HG03097 (cell line): Measurements from ENCODE around the gene CAPSL.
"Not testable (repeated sequence)": the region's sequence is repeated elsewhere in the genome, so short reads cannot be mapped to it uniquely, and the experiment has no call there.

Source experiments
- ATAC-seq: cut with Tn5 transposase; IDR thresholded peaks from one replicate; pipeline ENCODE4 v1.9.1; 2021; ENCODE audit not compliant: unreplicated experiment, low FRiP score

The CAPSL gene

DNA sequence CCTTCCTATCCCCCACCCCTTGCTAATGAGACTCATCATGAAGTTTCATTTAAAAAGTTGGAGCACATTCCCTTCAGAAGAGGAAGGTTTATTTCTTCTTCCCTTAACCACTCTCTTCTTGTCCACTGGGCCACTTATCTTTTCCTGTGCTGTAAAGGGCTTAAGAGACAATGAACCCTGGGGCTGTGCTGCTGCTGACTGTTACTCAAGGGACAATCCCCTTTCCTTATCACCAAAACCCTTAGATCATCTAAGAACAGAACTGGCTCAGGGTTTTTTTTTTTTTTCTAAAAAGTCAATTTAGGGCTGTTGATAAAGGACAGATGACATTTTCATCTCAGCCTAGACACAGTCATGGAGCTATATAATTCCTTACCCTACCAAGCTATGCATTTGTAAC lies 29.6 kb downstream of the CAPSL start:
- no peak for ATAC-seq

DNA sequence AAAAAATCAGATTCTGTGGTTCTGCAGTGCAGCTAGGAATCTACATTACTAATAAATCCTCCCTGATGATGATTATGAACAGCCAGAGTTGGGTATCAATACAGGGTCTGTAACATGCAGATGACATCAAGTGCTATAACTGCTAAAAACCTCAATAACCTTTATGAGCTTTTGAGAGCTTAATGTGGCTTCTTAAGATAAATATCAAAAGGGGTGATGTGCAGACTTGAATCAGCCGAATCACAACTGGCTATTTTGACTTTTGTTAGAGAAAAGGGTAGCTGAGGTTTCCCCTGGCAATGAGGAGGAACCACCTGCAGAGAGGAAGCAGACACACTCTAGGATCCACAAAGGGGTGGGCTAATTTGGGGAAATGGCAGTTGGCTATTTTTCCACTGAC lies 30.2 kb downstream of the CAPSL start:
- no peak for ATAC-seq

DNA sequence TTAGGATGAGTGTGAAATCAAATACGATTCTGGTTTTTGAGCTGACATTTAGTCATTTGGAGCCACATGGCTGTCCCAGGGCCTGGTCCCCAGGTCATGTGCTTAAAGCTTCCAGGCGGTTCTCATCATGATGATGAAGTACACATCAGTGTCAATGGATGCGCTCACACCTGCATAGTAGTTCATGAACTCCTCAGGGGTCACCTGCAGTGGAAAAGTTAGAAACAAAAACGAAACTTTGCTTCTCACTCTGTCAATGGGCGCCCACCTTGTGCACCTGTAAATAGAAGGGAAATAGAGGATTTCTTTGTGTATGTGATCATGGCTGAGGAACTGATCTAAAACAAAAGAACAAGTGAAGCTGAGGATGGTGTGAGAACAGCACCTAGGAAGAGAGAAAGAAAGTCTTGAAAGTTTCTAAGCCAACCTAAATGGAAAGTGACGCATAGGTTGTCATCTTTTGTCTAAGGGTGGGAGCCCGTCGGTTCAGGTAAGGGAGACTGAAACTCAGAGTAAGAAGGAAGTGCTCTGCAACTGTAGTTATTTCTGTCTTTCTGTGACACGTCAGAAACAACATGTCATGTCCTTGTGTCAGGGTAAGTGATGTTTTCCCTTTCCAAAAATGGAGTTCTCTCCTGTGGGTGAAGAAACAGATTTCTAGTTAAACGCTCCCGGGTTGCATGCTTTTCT lies 33.8 kb downstream of the CAPSL start:
- ATAC-seq = peak; percentile 46

- ATAC-seq = no peak
Observed at GRCh38 chr5:35903631-35904203, 34.7 kb downstream of the CAPSL start.

DNA sequence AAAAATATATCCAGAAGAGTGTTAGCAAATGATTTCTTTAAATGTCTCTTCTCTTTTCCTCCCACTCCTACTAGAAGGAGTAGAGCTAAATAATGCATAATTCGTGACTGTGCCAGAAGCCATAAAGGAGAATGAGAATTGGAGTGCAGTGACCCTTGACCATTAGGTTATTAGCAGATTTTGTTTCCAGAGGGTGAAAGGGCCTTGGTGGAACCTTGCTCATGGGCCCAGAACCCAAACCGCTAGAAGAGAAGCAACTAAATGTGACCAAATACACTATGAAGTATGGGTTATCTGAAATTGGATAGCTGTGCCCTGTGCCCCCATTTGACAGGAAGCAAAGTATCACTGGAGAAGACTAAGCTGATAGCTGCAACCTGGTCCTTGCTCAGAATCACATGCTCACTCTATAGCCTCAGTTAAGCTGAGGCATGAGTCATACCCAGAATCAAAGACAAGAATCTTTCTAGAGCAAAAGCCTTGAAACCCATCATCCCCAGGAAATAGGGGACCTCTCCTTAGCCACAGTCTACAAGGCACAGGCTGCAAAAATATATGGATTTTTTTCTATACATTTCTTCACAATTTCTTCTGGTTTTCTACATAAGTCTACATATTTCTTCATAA lies 36.3 kb downstream of the CAPSL start:
- peak; percentile 60 for ATAC-seq

- ATAC-seq = no peak
Observed at GRCh38 chr5:35900972-35901695, 37.3 kb downstream of the CAPSL start.

GRCh38 chr5:35899800-35900199 lies 38.6 kb downstream of the CAPSL start:
- ATAC-seq = no peak

- ATAC-seq = no peak
Observed at GRCh38 chr5:35898952-35899660, 39.3 kb downstream of the CAPSL start.

- ATAC-seq = no peak
Observed at GRCh38 chr5:35894131-35894530, 44.3 kb downstream of the CAPSL start.

DNA sequence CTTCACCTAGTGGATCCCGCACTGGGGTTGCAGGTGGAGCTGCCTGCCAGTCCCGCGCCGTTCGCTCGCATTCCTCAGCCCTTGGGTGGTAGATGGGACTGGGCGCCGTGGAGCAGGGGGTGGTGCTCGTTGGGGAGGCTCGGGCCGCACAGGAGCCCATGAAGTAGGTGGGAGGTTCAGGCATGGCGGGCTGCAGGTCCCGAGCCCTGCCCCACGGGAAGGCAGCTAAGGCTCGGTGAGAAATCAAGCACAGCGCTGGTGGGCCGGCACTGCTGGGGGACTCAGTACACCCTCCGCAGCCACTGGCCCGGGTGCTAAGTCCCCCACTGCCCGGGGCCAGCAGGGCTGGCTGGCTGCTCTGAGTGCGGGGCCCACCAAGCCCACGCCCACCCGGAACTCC lies 45.6 kb downstream of the CAPSL start:
- not testable (repeated sequence) for ATAC-seq

DNA sequence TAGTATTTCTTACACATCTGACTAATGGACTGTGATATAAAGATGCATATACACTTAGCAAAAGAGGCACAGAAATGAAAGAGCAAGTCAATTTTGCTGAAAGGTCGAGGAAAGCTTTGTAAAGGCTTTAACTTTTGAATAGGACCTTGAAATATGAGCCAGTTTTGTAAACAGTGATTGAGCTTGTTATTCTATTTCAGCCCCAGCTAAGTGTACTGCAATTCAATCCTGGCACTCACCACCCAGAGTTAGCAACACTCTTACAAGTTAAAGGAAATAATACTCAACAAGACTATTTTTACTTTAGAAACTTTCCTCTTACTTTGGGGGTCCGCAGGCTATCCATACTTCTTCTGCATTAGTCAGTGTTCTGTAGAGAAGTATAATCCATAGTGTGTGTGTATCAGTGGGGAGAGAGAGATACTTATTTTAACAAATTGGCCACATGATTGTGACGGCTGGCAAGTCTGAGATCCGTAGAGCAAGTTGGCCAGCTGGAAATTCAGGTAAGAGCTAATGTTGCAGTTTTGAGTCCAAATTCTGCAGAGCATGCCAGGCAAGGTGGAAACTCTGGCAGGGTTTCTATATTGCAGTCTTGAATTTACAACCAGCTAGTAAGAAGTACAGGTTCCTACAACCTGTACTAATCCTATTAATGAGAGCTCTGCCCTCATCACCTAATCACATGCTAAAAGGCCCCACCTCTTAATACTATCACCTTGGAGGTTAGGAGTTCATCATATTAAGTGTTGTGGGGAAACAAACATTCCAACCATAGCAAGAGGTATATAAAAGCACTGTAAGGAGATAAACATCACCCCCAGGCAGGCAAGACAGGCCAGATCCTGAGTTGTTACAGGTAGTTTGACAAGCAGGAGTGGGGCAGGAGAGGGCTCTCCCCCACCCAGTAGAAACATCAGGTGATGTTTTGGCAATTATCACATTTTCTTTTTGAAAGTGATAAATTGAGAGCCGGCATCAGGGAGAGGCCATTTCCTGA lies 48.1 kb downstream of the CAPSL start:
- ATAC-seq = no peak

GRCh38 chr5:35887321-35888100 lies 50.9 kb downstream of the CAPSL start:
- no peak for ATAC-seq

DNA sequence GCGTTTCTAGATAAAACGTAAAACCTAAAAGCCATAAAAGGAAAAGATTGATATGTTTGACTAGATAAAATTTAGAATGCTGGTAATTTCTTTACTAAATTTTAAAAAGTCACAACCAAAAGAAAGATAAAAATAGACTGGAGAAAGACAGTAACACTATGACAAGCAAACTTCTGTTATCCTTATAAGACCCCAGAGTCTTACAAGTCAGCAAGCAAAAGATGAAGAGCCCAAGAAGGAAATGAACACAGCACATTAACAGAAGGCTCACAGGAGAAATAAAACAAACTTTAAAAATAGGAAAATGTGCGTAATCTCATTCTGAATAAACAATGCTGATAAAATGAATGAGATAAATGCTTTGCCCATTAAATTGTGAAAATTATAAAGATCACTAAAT lies 52.0 kb downstream of the CAPSL start:
- no peak for ATAC-seq

GRCh38 chr5:35884773-35885172 lies 53.6 kb downstream of the CAPSL start:
- no peak for ATAC-seq

DNA sequence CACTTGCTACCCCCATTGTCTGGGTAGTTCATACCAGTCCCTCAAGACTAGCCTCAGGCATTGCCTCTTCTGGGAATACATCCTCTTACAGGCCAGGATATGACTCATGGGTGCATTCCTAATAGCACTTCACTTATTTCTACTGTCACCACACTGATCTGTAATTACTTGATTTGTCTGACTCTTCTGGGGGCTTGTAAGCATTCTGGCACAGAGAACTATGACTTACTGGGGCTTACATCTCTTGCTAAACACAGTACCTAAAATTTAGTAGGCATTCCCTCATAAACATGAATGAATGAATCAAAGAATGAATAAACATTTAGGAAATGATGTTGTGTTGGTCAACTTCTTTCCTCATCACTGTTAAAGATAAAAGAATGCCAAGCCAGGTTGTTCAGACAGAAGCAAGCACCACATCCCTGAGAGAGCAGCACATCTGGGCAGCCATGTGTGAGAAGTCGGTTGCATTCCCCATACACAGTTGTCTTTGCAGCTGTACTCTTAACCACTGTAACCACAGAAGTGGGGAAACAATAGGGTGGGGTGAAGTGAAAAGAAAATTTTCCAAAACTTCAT lies 54.1 kb downstream of the CAPSL start:
- no peak for ATAC-seq

- ATAC-seq = no peak
Observed at GRCh38 chr5:35881758-35882157, 56.7 kb downstream of the CAPSL start.

DNA sequence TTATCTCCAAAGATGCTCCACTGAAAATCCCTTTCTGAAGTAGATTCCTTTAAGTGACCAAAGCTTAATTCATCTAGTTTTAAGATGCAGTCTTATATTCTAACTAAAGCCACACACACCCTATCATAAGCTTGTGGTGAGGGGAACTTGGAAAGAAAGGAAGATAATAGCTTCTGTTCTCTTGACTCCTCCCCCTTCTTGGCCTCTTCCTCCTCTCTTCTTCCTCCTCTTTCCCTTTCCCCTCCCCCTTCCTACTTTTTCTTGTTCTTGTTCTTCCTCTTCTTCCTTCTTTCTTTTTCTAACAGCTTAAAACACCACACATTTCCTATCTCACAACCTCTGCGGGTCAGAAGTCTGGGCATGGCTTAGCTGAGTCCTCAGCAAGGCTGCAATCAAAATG lies 58.3 kb downstream of the CAPSL start:
- ATAC-seq = no peak

DNA sequence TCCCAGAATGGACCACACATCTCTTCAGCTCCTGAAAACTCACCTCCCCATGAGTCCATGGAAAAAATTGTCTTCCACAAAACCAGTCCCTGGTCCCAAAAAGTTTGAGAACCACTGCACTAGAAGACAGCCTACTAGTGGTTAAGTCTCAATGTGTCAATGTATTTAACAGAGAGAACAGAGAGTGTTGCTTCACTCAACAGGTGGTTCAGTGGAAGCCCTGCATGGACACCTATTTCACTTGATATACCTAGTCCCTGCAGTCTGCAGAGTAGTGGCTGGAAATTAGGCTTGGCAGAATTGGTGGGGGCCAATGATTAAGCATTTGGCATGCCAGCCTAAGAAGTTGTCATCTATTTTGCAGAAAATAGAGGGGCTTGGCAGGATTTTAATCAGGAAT lies 58.8 kb downstream of the CAPSL start:
- ATAC-seq = no peak

DNA sequence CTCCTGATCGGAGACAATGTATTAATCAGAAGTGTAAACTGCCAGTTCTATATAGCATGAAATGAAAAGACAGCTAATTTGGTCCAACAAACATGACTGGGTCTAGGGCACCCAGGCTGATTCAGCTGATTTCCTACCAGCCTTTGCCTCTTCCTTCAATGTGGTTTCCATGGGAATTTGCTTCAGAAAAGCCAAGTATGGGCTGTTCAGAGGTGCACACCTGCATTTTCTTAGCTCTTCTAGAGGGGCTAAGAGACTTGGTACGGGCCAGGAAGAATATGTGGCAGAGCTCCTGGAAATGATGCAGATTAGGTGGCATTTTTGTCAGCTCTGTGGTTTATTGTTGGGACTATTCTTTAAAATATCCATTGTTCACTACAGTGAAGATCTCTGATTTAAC lies 59.3 kb downstream of the CAPSL start:
- no peak for ATAC-seq
